ENCODE data around the gene SETMAR. TPM values are rescaled to one million over a fixed set of nuclear protein-coding genes. Genes with fewer than 3 reads are reported as not detected.

Gene SETMAR
- total RNA-seq, 2 donors from 2014 or later: 8.1 to 8.8 TPM

DNA sequence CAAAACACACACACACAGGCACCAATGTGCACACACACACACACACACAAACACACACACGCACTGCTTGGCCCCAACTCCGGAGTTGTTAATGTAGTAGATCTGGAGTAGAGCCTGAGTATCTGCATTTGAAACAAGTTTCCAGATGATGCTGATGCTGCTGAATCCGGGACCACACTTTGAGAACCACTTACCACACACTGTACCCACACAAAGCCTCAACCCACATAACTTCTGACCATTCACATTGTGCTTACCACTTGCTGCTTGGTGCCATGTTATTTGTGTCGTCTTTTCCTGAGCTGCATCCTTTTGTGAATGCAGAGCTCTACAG, 36.9 kb downstream of the SETMAR start:
- no peak for DNase-seq
- intact Hi-C loops (cut with DNase I, micrococcal nuclease): no loop called here
- no peak for ATAC-seq

DNA sequence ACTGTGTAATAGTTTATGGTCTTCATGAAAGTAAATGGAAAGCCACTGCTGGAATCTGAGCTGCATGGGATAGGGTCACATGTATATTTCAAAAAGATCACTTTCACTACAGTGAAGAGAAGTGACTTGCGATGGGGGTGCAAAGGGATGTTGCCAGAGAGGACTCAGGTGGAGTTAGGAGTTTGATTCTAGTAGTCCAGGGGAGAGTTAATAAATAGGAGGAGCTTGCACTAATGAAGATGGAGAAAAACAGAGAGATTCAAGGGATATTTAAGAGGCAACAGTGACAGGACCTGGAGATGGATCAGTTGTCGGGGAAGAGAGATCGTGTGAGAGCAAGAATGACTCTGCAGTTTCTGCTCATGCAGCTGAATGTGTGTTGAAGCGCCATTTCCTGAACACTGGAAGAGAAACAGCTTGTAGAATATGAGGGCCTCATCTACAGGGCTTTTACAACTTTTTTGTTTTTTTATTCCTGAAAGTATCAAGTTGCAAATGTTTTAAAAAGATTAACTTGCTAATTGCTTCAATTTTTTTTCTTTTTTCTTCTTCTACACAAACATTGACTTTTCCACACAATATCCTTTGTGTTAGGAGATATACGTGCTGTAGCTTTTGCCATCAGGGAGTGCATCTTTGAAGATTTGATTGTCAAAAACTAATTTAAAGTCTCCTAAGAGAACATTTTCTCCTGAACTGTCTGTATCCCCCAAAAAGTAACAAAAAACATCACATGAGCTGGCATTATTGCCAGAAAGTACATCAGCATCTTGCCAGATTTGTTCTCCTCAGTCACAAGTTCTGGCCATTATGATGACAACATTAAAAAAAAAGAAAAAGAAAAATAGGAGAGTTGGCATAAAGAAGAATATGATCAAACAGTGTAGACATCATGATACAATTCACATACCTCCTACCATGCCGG, 37.5 kb downstream of the SETMAR start:
- no peak for ATAC-seq
- intact Hi-C loops (cut with DNase I, micrococcal nuclease): no loop called here
- no peak for DNase-seq

DNA sequence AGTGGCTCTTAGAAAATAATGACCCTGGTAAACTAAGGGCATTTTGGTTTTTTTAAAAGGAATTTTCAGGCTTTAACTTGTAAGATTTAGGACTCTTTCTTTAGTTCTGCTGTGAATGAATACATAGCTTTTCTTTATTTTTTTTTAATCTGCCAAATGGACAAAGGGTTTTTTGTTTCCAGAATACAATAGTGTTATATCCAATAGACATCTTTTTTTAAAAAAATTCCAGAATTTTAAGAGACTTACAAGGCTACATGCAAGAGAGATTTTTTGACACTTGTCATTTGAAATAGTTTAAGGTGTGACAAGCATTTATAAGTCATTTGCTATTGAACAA, 38.1 kb downstream of the SETMAR start:
- no peak for DNase-seq
- intact Hi-C loops (cut with DNase I, micrococcal nuclease): no loop called here
- ATAC-seq: no peak

DNA sequence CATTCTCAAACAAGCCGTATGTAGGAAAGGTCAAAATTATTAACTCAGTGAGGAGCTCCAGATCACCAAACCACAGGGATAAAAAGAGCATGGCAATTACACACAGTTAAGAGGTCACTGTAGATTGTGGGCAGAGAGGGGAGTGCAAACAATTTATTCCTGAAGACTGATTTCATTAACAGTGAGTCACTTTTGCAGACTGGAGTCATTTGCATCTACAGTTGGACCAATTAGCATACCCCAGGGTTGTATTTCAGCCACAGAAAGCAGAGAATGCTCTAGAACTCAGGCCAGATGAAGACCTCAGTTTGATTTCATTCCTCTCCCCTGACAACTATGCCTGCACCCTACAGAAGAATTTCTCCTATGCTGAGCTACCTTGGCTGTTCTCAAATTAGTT, 40.1 kb downstream of the SETMAR start:
- intact Hi-C loops (cut with DNase I, micrococcal nuclease): no loop called here
- ATAC-seq (no peak), DNase-seq (no peak)

DNA sequence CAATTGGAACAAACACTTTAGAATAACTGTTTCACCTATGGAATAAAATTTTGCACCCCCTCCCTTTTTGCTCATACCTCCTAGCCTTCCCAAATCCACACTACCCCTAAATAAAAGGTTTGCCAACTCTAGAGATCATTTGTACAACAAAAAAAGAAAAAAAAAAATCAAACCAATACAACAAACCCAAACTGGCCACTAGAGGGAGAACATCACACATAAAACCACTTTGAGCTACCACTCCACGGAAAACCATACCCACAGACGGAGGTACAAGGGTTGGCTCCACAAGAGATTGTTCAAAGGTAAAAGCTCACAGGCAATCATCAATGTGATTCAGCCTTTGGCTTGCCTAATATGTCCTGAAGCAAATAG, 47.6 kb downstream of the SETMAR start:
- DNase-seq (no peak), ATAC-seq (peak; percentile 79)
- intact Hi-C loops (cut with DNase I, micrococcal nuclease): loop anchor here in 1 of 2 donors (2.0 kb wide), 1 partner anchor 282 kb away; no protein-coding TSS in a partner anchor

DNA sequence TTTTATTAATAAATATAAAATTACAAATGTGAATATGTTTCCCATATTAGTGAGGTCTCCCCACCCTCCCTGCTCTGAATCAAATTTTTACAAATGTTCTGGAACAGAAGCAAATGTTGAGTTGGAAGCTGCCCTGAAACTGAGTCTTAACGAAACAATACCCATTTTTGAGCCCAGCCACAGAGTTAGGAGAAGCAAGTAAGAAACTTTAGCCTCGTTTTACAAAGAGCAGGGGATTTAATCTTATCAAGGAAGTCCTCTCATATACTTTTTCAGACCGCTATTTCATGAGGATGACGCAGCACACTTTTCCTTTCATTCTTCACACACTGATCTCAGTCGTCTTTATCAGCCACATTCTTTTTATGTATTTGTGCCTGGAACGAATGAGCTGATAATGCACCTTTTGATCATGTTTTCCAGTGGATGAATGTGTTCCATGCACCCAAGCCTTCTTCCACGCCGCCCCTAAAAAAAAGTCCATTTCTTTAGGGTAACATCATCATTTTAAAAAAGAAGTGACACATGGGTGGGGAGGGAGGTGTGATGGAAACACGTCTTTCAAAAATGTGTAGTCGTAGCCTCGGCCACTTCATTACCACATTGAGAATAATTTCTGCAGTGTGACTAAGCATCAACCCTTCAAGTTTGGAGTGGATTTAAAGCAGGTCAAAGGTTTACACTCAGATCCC, 48.1 kb downstream of the SETMAR start:
- intact Hi-C loops (cut with DNase I, micrococcal nuclease): loop anchor here in 1 of 2 donors (2.0 kb wide), 1 partner anchor 281 kb away; no protein-coding TSS in a partner anchor
- DNase-seq (no peak), ATAC-seq (no peak)

DNA sequence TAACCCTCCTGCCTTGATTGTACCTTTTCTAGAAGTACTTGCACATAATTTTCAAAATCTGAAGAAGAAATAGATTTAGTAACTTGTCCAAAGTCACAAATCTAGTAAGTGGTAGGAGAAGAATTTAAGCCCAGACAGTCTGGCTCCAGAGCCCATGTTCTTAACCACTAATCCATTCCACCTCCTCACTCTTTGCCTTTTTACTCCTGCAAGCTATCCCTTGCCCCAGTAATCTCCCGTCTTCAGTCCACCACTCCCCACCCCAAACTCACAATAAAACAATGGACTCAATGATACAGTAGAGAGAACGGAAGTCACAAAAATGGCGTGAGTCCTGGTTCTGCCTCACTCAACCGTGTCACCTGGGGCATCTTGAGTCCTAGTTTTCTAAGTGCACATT, 48.7 kb downstream of the SETMAR start:
- ATAC-seq (no peak), DNase-seq (no peak)
- intact Hi-C loops (cut with DNase I, micrococcal nuclease): loop anchor here in 1 of 2 donors (2.0 kb wide), 1 partner anchor 281 kb away; no protein-coding TSS in a partner anchor

DNA sequence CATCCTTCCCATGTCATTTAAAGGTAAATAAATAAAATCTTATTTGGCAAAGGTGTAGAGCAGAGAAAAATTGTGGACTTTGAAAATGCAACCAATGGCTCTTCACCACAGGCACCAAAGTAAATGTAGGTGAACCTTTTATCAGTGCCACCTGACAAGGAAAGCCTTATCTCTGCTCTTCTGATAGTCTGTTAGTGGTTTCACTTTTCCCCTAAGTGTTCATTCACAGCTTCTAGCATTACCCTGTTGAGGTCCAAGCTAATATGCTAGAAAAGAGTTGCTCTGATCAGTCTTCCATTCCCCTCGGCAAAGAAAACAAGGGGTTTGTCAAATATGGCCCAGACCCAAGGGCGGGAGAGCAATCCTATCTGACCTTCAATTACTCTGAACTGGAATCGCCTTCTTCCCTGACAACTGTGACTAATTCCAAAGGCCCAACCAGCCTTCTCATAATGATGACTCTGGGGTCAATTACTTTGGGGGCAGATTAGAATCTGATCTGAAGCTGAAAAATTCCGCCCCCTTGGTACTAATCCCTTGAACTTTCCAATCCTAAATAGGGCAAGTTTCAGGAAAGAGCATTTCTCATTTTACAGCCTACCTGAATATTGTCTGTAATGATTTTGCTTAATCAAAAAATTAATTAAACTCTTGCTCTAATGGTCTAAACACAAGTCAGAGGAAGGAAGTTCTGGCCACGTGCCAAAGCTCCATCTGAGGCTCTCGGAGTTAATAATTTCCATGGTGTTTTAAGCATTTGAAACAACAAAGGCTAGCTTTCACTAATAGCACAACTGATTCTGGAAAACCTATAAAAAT, 52.4 kb downstream of the SETMAR start:
- peak; percentile 52 for ATAC-seq
- DNase-seq: peak in 1 of 2 donors; percentile 25
- intact Hi-C loops (cut with DNase I, micrococcal nuclease): no loop called here

DNA sequence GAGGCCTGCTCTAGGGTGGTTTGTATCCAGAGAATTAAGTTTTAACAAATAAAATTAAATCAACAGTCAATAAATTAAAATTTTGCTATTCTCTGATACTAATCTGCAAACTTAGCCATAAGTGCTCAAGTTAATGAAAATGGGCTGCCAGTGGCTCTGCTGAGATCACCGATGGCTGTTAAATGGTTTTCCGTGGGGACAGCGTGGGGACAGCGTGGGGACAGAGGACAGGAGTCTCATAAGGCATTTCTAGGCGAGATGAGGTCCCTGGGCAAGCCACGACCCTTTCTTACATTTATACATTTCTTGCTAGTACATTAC, 53.0 kb downstream of the SETMAR start:
- DNase-seq (no peak), ATAC-seq (no peak)
- intact Hi-C loops (cut with DNase I, micrococcal nuclease): no loop called here

DNA sequence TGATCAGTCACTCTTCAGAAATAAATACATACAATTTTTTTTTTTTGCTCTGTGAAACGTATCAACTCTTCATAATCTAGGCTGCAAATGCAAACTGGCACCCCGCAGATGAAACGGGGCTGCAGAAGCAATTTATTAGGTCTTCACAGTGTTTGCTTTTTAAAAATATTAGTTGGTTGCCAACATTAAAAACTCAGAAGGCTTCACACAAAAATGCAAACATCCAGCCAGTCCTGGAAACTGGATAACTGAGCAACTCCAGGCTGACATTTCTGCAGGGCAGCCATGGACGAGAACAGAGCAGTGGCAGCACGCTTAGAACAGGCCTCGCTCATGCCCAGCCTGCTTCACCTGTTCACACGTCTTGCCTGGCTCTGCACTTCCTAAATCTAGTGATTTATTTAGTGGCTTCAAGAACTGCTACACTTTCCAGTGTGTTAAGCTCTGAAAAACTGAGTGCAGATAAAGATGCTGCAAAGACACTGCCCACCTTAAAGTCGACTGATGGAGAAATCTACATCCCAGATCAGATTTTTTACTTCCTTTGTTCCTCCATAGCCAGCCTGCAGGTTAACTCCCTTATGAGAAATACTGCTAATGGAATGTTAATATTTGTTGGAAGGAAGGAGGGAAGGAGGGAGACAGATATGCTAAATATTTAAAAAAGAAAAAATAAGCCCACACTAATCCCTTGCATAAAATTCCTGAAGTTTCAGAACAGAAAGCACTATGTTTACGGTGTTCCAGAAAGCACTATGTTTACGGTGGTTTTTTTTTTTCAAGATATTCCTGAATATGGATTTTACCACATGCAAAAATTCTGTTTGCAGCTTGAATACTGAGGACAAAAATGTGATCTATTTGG, 53.6 kb downstream of the SETMAR start:
- intact Hi-C loops (cut with DNase I, micrococcal nuclease): no loop called here
- DNase-seq (no peak), ATAC-seq (no peak)

DNA sequence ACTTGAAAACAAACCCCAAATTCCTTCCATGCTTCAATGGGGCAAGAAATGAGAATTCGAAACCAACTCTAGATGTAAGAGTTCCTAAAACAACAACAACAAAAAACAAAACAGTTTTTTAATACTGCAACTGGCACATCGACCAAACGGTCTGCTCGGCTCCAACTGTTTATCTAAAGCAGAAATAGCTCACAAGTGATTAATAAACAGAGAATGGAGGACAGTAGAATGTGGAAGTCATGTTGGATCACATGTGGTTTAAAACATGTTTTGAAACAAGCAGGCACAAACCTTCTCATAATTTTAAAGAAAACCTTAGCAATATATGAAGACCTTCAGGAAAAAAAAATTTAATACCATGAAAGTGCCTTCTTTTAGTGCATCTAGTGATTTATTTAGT, 55.1 kb downstream of the SETMAR start:
- intact Hi-C loops (cut with DNase I, micrococcal nuclease): no loop called here
- no peak for DNase-seq
- ATAC-seq: no peak

DNA sequence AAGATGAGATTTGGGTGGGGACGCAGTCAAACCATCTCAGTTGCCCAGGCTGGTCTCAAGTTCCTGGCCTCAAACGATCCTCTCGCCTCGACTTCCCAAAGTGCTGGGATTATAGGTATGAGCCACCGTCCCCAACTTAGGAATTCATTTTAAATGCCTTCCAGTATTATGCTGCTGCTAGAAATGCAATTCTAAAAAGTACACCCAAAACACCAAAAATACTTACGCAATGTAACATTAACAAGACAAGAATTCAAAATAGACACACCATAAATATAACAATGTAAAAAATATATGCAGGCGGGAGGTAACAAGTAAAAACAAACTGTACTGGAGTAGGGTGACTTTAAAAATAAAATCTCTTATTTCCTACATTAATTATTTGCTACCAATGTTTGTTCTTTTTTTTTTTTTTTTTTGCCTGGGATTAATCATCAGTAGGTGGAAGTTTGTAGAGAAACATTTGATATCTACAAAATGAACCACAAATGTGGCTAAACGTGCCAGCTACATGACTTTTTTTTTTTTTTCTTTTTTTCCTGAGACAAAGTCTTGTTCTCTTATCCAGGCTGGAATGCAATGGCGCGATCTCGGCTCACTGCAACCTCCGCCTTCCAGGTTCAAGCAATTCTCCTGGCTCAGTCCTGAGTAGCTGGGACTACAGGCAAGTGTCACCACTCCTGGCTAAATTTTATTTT, 56.8 kb downstream of the SETMAR start:
- no peak for DNase-seq
- intact Hi-C loops (cut with DNase I, micrococcal nuclease): no loop called here
- no peak for ATAC-seq

DNA sequence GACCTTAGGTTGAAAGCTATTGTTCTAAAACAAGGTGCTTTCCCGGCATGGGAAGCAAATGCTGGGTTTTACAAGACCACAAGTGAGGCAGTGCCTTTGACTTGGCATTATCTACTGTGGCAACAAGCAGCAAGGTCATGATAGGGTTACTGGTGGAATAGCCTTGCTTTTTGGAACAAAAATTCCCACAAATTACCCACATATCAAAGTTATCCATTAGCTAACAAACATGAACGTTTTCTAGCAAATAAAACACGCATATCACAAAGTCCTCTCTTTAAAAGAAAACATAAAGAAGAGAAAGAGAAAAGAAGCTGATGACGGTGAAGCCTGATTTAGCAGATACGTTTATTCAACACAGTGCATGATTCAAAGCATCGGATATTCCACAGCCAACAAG, 57.6 kb downstream of the SETMAR start:
- DNase-seq: no peak
- intact Hi-C loops (cut with DNase I, micrococcal nuclease): no loop called here
- no peak for ATAC-seq

DNA sequence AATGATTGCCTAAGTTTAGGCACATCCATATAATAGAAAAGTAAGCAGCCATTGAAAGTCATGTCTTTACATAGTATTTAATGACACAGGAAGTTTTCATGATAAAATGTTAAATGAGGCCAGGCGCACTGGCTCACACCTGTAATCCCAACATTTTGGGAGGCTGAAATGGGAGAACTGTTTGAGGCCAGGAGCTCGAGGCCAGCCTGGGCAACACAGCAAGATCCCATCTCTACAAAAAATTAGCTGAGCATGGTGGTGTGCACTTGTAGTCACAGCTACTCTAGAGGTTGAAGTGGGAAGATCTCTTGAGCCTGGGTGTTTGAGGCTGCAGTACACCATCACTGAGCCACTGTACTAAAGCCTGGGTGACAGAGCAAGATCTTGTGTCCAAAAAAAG, 59.4 kb downstream of the SETMAR start:
- ATAC-seq (no peak), DNase-seq (no peak)
- intact Hi-C loops (cut with DNase I, micrococcal nuclease): no loop called here
